ENCODE measurements around the gene RASAL1. TPM values are rescaled to one million over a fixed set of nuclear protein-coding genes. Genes with fewer than 3 reads are reported as not detected.

RASAL1 gene
- total and polyA plus RNA-seq, 2 donors (not counting 1 experiment from before 2014, with no cell fraction given), result 0.10 to 11.0 TPM

- peak overlapping the region; percentile 62 for H3K9ac ChIP-seq (ENCODE audit: low read length)
- Mint-ChIP-seq H3K4me1 (peaks cover 26% of the 10 kb centered on the region), H3K27me3 (peaks cover 6% of the 10 kb centered on the region), H3K9me3 (ENCODE audit: insufficient read depth) (peaks cover 2% of the 10 kb centered on the region), H3K27ac (peak overlapping the region; percentile 27), H3K4me3 (peak overlapping the region; percentile 88)
- peak overlapping the region; percentile 80 for H2AFZ ChIP-seq (ENCODE audit: insufficient read depth, low read depth, low read length, poor library complexity, severe bottlenecking)
- DNase-seq, result peak; percentile 19
- TF ChIP-seq EZH2 (IDR thresholded peaks at IDR 0.05; ENCODE audit: borderline replicate concordance, insufficient read depth, low read depth, low read length, poor library complexity, severe bottlenecking) (no peak), CTCF (IDR thresholded peaks at IDR 0.05) (no peak)
- H3K4me2 ChIP-seq (replicated peaks; ENCODE audit: low read depth, low read length, poor library complexity, severe bottlenecking), result peak overlapping the region; percentile 99
- ChIA-PET POLR2A (interaction anchor here (0.6 to 1.2 kb wide), 6 partner anchors 7 to 69 kb away, joined by 3 to 4 read pairs (median 3); partner anchors contain the start of gene TPCN1), CTCF (interaction anchor here (0.8 to 7.4 kb wide), 21 partner anchors 8 to 252 kb away, joined by 3 to 73 read pairs (median 6); partner anchors contain the start of genes DTX1 and RASAL1)
- no peak overlapping the region for H3K27ac ChIP-seq (ENCODE audit: low read length in 2 of 2)
- H3K9me3 ChIP-seq (ENCODE audit: control extremely low read depth in 1 of 3, control insufficient read depth in 2 of 3, insufficient read depth in 1 of 3, low read length in 2 of 3), result peaks cover 0 to under 1% (median 0%) of the 10 kb centered on the region in 3 donors
- 40% methylated on average over 4 of the region's 9 CpGs for WGBS (ENCODE audit: insufficient coverage)
- H3K27me3 ChIP-seq (replicated peaks in 1 of 4; ENCODE audit: control extremely low read depth in 1 of 4, control insufficient read depth in 3 of 4, insufficient read depth in 4 of 4, low read length in 3 of 4), result peaks cover 0 to 25% (median 8%) of the 10 kb centered on the region in 4 experiments
- ATAC-seq (ENCODE audit: low read depth), result no peak
- no peaks in the 10 kb centered on the region for H3K36me3 ChIP-seq (replicated peaks in 1 of 2; ENCODE audit: control extremely low read depth in 1 of 2, control insufficient read depth in 1 of 2, extremely low read depth in 1 of 2, insufficient read depth in 2 of 2, low read length in 1 of 2)
- H4K20me1 ChIP-seq (ENCODE audit: control insufficient read depth, insufficient read depth, low read length, poor library complexity, severe bottlenecking), result peaks cover 4% of the 10 kb centered on the region
- intact Hi-C loops (cut with micrococcal nuclease), result loop anchor here (5.0 to 10.0 kb wide), 2 partner anchors 55 to 248 kb away; partner anchors contain the start of gene OAS1
- H3K4me1 ChIP-seq (ENCODE audit: control insufficient read depth in 2 of 2, insufficient read depth in 2 of 2, low read length in 2 of 2), result peaks cover 15 to 32% of the 10 kb centered on the region in 2 donors
- peak overlapping the region; percentile 1 to 61 (median 56) for H3K4me3 ChIP-seq (ENCODE audit: control extremely low read depth in 1 of 5, extremely low read depth in 1 of 5, insufficient read depth in 1 of 5, low read depth in 2 of 5, low read length in 4 of 5)
- H3K79me2 ChIP-seq (ENCODE audit: control insufficient read depth, insufficient read depth, low read length), result peaks cover 6% of the 10 kb centered on the region
Measured at GRCh38 chr12:113152196-113152834, 16.8 kb upstream of the RASAL1 start.

- no peak for TF ChIP-seq CTCF (IDR thresholded peaks at IDR 0.05)
- no peak for TF ChIP-seq EZH2 (IDR thresholded peaks at IDR 0.05; ENCODE audit: borderline replicate concordance, insufficient read depth, low read depth, low read length, poor library complexity, severe bottlenecking)
- Histone ChIP-seq H3K27me3 (replicated peaks in 1 of 4; ENCODE audit: control extremely low read depth in 1 of 4, control insufficient read depth in 3 of 4, insufficient read depth in 4 of 4, low read length in 3 of 4) (peaks cover 0 to 25% (median 8%) of the 10 kb centered on the region in 4 experiments), H3K9ac (ENCODE audit: low read length) (no peak overlapping the region), H3K4me3 (ENCODE audit: control extremely low read depth in 1 of 5, extremely low read depth in 1 of 5, insufficient read depth in 1 of 5, low read depth in 2 of 5, low read length in 4 of 5) (no peak overlapping the region), H3K27ac (ENCODE audit: low read length in 2 of 2) (no peak overlapping the region), H4K20me1 (ENCODE audit: control insufficient read depth, insufficient read depth, low read length, poor library complexity, severe bottlenecking) (peaks cover 4% of the 10 kb centered on the region), H2AFZ (ENCODE audit: insufficient read depth, low read depth, low read length, poor library complexity, severe bottlenecking) (no peak overlapping the region), H3K9me3 (ENCODE audit: control extremely low read depth in 1 of 3, control insufficient read depth in 2 of 3, insufficient read depth in 1 of 3, low read length in 2 of 3) (peaks cover 0 to 4% (median 1%) of the 10 kb centered on the region in 3 donors), H3K36me3 (replicated peaks in 1 of 2; ENCODE audit: control extremely low read depth in 1 of 2, control insufficient read depth in 1 of 2, extremely low read depth in 1 of 2, insufficient read depth in 2 of 2, low read length in 1 of 2) (no peaks in the 10 kb centered on the region), H3K4me2 (replicated peaks; ENCODE audit: low read depth, low read length, poor library complexity, severe bottlenecking) (no peak overlapping the region), H3K4me1 (ENCODE audit: control insufficient read depth in 2 of 2, insufficient read depth in 2 of 2, low read length in 2 of 2) (peaks cover 15 to 32% of the 10 kb centered on the region in 2 donors), H3K79me2 (ENCODE audit: control insufficient read depth, insufficient read depth, low read length) (peaks cover 6% of the 10 kb centered on the region)
- 86% methylated on average over 1 of the region's 3 CpGs for WGBS (ENCODE audit: insufficient coverage)
- CTCF ChIA-PET, result interaction anchor here (0.7 to 4.5 kb wide), 4 partner anchors 21 to 823 kb away, joined by 4 to 61 read pairs (median 15); partner anchors contain the start of gene DTX1
- Mint-ChIP-seq H3K4me3 (peak overlapping the region; percentile 88), H3K27me3 (peaks cover 6% of the 10 kb centered on the region), H3K27ac (no peak overlapping the region), H3K9me3 (ENCODE audit: insufficient read depth) (peaks cover 3% of the 10 kb centered on the region), H3K4me1 (peaks cover 25% of the 10 kb centered on the region)
- POLR2A ChIA-PET, result interaction anchor here (0.6 to 0.7 kb wide), 3 partner anchors 8 to 220 kb away, joined by 3 to 6 read pairs (median 3); no protein-coding TSS in a partner anchor
- intact Hi-C loops (cut with micrococcal nuclease), result loop anchor here (5.0 to 10.0 kb wide), 2 partner anchors 54 to 247 kb away; partner anchors contain the start of gene OAS1
- no peak for ATAC-seq (ENCODE audit: low read depth)
- peak; percentile 21 for DNase-seq
Measured at GRCh38 chr12:113151655-113152054, 16.1 kb upstream of the RASAL1 start.
